AG04449 (cell line): ENCODE results near the gene LRTM2.

Experiments
- CTCF ChIA-PET: fragments of 350-600 bp; formaldehyde crosslinking; extraction: SDS; loops from one replicate; lab custom pipeline; 2021; ENCODE audit warnings: antibody characterized with exemption; lab: Yijun Ruan, JAX
- POLR2A ChIA-PET: fragments of 400-600, 350-600 bp; formaldehyde crosslinking; extraction: SDS; loops from one replicate; lab custom pipeline; 2020; ENCODE audit warnings: antibody characterized with exemption, inconsistent platforms; lab: Yijun Ruan, JAX
- DNase-seq: peaks from one replicate; pipeline ENCODE4 v3.0.0-alpha.2; 2010; ENCODE audit warnings: low read depth, low spot score
- H3K4me3 ChIP-seq: 2 replicates; pipeline ENCODE4 v1.5.1; 2011; ENCODE audit warnings: low read depth, mild to moderate bottlenecking, control low read depth, low read length
- CTCF ChIP-seq: IDR thresholded peaks from one replicate; pipeline ENCODE4 v1.5.1; 2011; ENCODE audit warnings: mild to moderate bottlenecking, moderate library complexity, low read length, control low read depth, inconsistent platforms; ENCODE audit not compliant: insufficient read depth; ENCODE audit errors: missing control alignments

LRTM2 gene

GRCh38 chr12:1838205-1838993, 18.0 kb downstream of the LRTM2 start:
- ChIA-PET CTCF (interaction anchor here (1.3 kb wide), 1 partner anchor 14 kb away, joined by 3 read pairs; no protein-coding TSS in a partner anchor), POLR2A (no interaction called here)
- DNase-seq = no peak
- TF ChIP-seq CTCF = no peak
- no peak overlapping the region for H3K4me3 ChIP-seq

GRCh38 chr12:1838994-1839365, 18.6 kb downstream of the LRTM2 start:
- no peak overlapping the region for H3K4me3 ChIP-seq
- ChIA-PET CTCF (interaction anchor here (1.3 kb wide), 1 partner anchor 15 kb away, joined by 3 read pairs; no protein-coding TSS in a partner anchor), POLR2A (no interaction called here)
- DNase-seq = no peak
- TF ChIP-seq CTCF = no peak

- TF ChIP-seq CTCF = no peak
- ChIA-PET POLR2A (no interaction called here), CTCF (interaction anchor here (1.3 kb wide), 1 partner anchor 15 kb away, joined by 3 read pairs; no protein-coding TSS in a partner anchor)
- H3K4me3 ChIP-seq = no peak overlapping the region
- DNase-seq = no peak
Observed at GRCh38 chr12:1839464-1839863, 19.1 kb downstream of the LRTM2 start.

- POLR2A ChIA-PET = no interaction called here
- no peak for DNase-seq
- CTCF ChIA-PET = interaction anchor here (1.3 kb wide), 1 partner anchor 16 kb away, joined by 3 read pairs; no protein-coding TSS in a partner anchor
- TF ChIP-seq CTCF = no peak
- H3K4me3 ChIP-seq = no peak overlapping the region
Observed at GRCh38 chr12:1839956-1840951, 19.9 kb downstream of the LRTM2 start.

- CTCF ChIA-PET = no interaction called here
- no peak overlapping the region for H3K4me3 ChIP-seq
- no peak for DNase-seq
- POLR2A ChIA-PET = no interaction called here
- no peak for TF ChIP-seq CTCF
Observed at GRCh38 chr12:1840981-1841425, 20.6 kb downstream of the LRTM2 start.
